T-helper 1 cell (primary cell): ENCODE results near the gene EMP2.
"Not testable (repeated sequence)": the region's sequence is repeated elsewhere in the genome, so short reads cannot be mapped to it uniquely, and the experiment has no call there.

ENCODE experiments used
- DNase-seq, 5 donors: peaks; one replicate each; pipeline ENCODE4 v3.0.0-alpha.2; 2012 to 2020

The EMP2 gene

GRCh38 chr16:10577305-10578202, 2.8 kb downstream of the EMP2 start:
- DNase-seq, result no peak

DNA sequence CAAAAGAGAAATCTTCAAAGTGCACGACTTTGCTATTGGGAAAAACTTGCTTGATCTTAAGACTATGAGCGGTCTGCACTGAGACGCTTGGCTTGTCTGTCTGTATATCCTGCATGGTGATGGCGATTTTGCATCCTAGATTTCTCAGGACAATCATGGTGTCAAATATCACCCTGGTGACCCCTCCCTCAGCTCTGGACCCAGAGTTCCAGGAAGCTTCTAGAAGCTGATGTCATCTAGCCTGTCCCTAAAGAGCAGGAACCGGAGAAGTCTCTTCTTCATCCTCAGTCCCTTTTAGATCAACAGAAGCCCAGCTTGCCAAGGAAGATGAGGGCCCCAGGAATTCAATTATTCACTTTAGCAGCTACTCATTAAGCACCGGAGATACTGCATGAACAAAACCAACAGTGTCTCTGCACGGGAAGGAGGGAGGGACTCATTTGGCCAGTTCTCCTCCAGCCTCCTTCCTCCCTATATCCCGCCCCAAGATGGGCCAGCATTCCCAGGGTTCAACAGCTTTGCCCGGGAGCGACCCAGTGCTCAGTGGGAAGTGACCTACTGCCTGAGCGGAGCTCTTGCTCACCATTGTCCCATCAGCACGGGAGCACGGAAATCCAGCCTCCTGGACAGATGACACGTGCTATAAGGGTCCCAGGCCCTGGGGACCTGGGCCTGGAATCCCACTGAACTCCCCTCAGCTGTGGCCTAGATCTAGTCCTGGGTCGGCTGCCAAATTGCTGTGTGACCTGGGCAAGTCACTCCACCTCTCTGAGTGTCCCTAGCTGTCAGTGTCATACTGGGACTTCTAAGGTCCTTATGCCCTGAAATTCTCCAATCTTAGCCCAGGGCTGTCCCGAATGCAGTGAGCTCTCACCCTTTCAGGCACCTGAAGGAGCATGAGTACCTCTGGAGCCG, 3.8 kb downstream of the EMP2 start:
- DNase-seq, result no peak

- DNase-seq, result no peak
Observed at GRCh38 chr16:10575506-10576130, 4.8 kb downstream of the EMP2 start.

GRCh38 chr16:10572611-10573010, 7.8 kb downstream of the EMP2 start:
- no peak for DNase-seq

- no peak for DNase-seq
Observed at GRCh38 chr16:10571354-10571753, 9.0 kb downstream of the EMP2 start.

DNA sequence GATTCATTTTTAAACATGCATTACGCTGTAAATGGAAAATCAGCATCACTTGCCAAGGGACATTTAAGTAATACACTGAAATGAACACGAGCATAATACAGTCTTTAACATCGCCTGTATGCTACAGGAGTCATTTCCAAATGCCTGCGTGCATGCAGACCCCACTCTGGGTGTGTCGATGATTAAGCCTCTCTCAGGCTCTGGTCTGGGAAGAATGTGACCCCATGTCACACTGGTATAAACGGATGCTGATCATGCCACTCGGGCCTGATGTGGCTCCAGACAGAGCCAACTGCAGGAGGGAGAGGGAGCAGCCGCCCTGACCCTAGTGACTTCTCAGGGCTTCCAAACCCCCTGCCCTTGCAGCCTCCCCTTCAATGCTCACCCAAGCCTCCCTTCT, 10.8 kb downstream of the EMP2 start:
- DNase-seq, result no peak

DNA sequence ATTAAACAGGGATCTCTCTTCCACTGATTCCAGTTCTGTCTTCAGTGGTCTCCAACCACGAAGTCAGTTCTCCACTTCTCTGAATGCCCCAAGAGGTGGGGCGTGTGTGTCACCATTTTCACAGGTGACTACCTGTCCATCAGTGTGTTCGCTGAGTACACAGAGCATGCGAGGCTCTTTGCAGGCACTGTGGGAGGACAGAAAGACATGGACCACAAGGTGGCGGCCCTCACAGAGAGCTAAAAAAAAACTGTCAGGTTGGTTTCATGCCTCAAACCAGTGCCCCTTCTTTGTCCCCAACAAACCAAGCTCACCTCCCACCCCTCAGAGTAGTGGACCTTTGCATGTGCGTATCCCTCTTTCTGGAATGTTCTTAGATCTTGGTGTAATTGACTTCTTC, 13.8 kb downstream of the EMP2 start:
- DNase-seq, result no peak

DNA sequence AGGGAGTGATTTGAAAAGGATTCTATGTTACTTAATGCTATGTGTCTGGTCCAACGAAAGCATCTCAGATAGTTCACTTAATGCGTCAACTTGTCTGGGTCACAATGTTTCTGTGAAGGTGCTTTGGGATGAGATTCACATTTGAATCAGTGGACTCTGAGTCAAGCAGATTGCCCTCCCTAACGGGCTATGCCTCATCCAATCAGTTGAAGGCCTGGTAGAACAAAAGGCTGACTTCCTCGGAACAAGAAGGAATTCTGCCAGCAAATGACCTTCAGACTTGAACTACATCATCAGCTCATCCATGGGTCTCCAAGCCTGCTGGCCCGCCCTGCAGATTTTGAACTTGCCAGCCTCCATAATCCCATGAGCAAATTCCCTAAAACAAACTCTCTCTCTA, 15.2 kb downstream of the EMP2 start:
- no peak for DNase-seq

DNA sequence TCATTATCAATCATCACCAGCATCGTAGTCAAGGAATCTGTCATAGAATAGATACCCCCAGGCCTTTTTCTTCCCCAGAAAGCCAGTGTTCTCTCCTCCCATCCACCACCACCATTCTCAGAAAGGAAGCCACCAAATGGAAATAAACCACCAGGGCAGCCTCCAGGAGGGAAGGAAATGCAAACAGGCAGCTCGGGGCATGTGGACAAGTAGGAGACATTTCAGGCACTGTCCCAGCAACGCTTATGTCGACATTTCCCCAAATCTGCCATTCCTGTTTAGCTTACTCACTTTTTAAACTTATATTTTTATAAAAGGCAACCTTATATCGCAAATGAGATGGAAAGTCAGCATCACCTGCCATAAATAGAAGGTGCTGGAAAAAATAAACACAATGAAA, 15.8 kb downstream of the EMP2 start:
- DNase-seq, result no peak

DNA sequence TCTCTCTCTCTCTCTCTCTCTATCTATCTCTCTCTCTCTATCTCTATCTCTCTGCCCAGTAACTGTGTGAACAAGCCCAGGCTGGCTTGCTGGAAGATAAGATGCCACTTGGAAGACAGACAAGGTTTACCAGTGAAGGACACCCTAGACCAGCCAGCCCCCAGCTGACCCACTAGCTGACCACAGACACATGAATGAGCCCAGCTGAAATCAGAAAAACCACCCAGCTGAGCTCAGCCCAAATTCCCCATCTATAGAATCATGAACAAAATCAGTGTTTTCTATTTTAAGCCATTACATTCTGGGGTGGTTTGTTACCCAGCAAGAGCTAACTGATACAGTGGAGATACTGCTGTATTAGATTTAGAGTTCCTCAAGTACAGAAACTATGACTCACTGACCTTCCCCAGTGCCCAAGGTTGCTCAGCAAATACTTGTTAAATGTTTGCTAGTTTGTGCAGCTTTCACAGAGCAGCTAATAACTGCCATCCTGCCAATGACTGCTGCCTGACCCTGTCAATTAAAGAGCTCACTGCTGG, 18.0 kb downstream of the EMP2 start:
- no peak for DNase-seq

GRCh38 chr16:10561425-10561824, 19.0 kb downstream of the EMP2 start:
- no peak for DNase-seq

DNA sequence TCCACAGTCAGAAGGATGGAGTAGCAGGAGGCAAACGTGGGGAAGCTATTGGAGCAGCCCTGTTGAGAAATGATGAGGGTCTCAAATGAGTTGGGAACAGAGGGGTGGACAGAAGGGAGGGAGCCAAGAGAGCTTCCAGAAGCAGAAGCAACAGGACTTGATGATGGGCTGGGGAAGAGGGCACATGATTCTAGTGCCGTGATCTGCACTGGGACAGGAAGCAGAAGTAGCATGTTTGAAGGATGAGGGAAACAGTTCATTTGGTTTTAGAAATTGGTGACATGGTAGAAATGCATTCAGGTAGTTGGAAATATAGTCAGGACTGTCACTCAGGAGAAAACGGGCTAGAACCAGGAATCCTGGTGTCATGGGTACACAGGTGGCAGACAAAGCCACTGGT, 19.4 kb downstream of the EMP2 start:
- no peak for DNase-seq

- DNase-seq, result not testable (repeated sequence)
Observed at GRCh38 chr16:10559792-10560191, 20.6 kb downstream of the EMP2 start.

DNA sequence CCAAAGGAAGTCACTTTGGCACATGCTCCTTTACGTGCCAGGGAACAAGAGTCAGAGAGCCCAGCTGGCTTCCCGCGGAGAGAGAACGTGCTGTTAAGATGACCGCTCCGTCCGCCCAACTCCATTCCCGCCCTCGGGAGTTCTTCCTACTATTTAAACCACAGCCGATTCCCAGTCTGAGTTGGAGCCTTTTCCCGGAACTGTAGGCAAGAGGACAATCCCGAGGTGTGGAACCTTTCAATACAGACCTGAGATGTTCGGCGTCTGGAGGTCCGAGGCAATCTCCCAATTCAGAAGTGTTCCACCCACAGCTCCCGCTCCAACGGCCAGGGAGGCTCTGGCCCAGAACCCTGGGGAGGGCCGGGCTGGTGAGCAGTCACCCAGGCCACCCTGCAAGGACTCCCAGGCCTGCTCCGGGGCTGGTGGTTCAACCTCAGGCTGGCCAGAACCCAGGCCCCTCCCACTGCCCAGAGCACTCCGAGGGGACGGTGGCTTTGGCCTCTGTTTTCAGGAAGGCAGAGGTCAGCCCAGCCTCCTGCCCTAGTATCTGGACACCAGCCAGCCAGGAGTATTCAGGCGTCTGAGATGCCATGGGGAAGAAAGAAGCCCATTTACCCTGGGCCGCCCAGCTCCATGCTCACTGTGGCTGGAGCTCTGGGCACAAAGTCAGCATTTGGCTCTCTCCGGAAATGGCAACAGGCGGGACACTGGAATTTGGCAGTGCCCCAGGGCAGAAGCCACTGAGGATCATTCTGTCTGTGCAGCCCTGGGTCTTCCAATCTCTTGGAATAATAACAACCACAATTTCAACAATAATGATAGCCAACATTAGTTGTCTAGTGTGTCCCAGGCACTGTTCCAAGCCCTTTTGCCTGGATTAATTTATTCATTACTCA, 21.4 kb downstream of the EMP2 start:
- DNase-seq, result no peak

DNA sequence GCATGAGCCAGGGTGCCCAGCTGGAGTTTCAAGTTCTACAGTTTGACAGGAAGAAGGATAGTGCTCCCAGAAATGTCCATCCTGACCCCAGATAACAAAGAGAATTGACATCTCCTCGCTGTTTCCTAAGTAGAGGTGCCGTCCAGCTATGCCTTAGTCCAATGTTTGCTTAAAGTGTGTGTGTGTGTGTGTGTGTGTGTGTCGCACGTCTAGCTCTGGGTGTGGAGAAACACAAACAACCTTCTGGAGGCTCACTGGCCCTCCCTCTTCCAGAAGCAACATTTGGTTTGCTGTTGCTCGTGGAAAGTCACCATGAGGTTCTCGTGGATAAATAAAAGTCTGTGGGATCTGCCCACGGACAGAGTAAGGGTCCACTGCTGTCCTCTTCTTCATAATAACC, 22.1 kb downstream of the EMP2 start:
- DNase-seq, result no peak

- no peak for DNase-seq
Observed at GRCh38 chr16:10557750-10558149, 22.6 kb downstream of the EMP2 start.

DNA sequence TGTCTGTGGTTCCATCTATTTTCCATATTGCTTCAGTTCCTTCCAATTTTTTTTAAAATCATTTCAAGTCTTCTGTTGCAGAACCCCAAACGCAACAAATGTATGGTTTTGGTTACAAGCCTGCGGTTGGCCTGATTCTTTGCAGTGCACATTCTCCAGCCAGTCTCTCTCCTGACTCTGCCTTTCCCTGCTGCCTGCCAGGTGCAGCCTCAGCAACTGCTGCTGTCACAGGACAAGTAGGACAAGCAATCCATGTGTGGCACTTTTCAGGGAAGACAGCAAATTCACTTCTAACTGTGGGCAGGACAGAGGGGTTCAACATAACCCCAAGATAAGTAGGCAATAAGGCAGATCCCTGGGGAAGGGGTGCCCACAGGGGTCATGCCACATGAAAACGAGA, 24.2 kb downstream of the EMP2 start:
- no peak for DNase-seq

GRCh38 chr16:10554569-10554968, 25.8 kb downstream of the EMP2 start:
- no peak for DNase-seq

DNA sequence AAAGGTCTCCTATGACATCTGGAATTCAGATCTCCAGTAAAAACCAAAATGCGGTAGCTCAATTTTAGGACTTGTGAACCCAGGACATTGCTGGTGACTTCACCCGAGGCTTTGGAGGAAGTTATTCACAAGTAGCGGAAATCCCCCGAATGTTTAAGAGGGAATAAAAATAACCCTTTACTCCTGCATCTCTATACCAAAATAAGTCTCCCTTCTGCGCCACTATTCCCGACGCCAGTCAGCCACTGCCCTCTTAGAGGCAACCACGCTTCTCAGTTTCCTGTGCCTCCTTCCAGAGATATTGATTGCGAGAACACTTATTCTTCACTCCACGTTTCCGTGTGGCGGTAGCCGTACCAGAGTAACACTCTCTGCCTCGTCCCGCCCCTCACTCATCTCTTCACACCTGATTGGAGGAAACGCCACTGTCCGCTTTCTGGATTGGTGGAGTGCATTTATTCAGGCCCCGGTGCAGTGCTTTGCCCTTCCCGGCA, 27.4 kb downstream of the EMP2 start:
- DNase-seq, result peak in 2 of 5 donors; percentile 11 to 36

DNA sequence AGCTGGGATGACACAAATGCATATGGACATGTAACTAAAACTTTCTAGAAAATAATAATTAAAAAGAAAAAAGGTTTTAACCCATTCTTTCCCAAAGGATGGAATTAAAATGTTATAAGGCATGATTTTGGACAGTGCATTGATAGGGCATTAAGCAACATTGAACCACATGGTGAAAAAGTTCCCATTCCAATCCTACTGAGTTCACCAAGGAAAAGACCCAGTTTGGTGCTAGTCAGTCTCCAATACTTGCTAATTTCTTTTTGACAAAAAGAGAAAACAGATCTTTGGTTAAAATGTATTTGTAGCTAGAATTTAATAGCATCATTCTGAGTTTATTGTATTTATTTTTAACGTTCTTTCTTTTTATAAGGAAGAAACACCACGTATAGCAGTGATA, 28.1 kb downstream of the EMP2 start:
- DNase-seq, result no peak

GRCh38 chr16:10551881-10552280, 28.5 kb downstream of the EMP2 start:
- no peak for DNase-seq

GRCh38 chr16:10548404-10548803, 32.0 kb downstream of the EMP2 start:
- no peak for DNase-seq
